Muscle layer of duodenum (tissue), 2 donors: ENCODE results near the gene RAB30.

Source experiments
- H3K27ac ChIP-seq: one replicate; pipeline ENCODE4 v1.7.0; 2013; ENCODE audit warnings: mild to moderate bottlenecking, low read length
- H3K27me3 ChIP-seq: one replicate; pipeline ENCODE4 v1.7.0; 2013; ENCODE audit warnings: low read depth, mild to moderate bottlenecking, control low read depth, low read length
- H3K36me3 ChIP-seq, 2 donors: one replicate each; pipeline ENCODE4 v1.7.0; 2013; ENCODE audit warnings: low read length in 2 of 2, control low read depth in 1 of 2, mild to moderate bottlenecking in 1 of 2; ENCODE audit not compliant: insufficient read depth in 2 of 2, control insufficient read depth in 1 of 2
- H3K4me1 ChIP-seq, 2 donors: one replicate each; pipeline ENCODE4 v1.7.0; 2013; ENCODE audit warnings: low read length in 2 of 2, mild to moderate bottlenecking in 2 of 2, control low read depth in 1 of 2, moderate library complexity in 1 of 2; ENCODE audit not compliant: insufficient read depth in 2 of 2, control insufficient read depth in 1 of 2
- H3K4me3 ChIP-seq, 2 donors: one replicate each; pipeline ENCODE4 v1.7.0; 2013; ENCODE audit warnings: low read length in 2 of 2, low read depth in 1 of 2, mild to moderate bottlenecking in 1 of 2
- H3K9me3 ChIP-seq, 2 donors: one replicate each; pipeline ENCODE4 v1.7.0; 2013; ENCODE audit warnings: low read length in 2 of 2, control low read depth in 1 of 2, mild to moderate bottlenecking in 1 of 2; ENCODE audit not compliant: control insufficient read depth in 1 of 2
- donor health status: healthy.

Gene RAB30

DNA sequence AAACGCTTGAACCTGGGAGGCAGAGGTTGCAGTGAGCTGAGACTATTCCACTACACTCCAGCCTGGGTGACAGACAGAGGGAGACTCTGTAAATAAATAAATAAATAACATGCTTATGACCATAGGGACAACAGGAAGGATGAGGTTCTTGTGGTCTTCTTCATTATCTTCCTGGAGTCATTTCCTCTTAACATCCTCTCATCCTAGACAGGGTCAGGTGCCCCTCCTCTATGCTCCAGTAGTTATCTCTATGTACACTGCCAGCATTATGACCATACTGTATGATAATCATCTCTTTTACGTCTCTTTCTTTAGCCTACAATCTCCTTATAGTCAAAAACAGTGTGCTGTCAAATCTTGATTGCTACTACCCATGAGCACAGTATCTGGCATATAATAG is 17.7 kb downstream of the RAB30 start:
- Histone ChIP-seq H3K36me3 (no peaks in the 10 kb centered on the region), H3K27ac (no peak overlapping the region), H3K4me3 (no peak overlapping the region), H3K27me3 (no peaks in the 10 kb centered on the region), H3K4me1 (peaks cover 5 to 13% of the 10 kb centered on the region in 2 donors), H3K9me3 (no peaks in the 10 kb centered on the region)

DNA sequence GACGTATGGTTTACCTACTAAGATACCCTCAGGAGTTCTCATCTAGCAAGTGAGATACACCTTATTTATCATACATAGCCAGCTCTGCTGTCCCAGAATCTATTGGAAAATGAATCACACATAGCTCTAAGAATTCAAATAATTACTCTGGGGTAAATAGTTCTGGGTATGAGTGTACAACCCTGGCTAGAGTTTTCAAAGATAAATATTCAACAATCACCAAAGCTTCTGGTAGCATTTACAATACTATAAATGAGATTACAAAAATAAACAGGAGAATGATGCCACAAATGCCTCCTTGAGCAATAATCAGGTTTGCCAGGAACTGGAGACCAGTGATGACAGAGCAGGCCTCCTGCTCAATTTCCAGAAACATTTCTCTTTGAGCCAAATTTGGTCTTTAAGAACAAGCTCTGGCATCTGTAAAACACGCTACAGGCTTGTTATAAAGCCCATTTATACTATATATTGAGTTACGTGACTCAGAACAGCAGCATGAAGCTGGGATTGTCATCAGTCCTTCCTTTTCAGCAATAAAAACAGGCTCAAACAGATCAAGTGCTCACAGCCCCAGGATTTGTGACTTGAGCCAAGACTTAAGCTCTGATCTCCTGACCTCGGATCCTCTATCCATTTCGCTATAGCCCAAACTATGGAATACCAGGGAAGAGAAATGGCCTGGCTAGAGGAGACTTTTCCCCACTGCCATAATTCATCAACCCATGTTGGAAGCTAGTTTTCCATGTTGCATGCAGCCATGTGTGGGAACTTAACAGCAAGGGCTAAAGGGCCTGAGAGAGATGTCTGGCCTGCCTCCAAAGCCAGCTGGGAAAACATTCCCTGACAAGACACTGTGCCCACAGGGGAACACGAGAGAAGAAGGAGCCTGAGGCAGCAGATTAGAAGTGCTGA is 19.7 kb downstream of the RAB30 start:
- Histone ChIP-seq H3K36me3 (no peaks in the 10 kb centered on the region), H3K9me3 (no peaks in the 10 kb centered on the region), H3K4me3 (no peak overlapping the region), H3K27me3 (no peaks in the 10 kb centered on the region), H3K27ac (peak overlapping the region; percentile 90), H3K4me1 (peaks cover 5 to 16% of the 10 kb centered on the region in 2 donors)

DNA sequence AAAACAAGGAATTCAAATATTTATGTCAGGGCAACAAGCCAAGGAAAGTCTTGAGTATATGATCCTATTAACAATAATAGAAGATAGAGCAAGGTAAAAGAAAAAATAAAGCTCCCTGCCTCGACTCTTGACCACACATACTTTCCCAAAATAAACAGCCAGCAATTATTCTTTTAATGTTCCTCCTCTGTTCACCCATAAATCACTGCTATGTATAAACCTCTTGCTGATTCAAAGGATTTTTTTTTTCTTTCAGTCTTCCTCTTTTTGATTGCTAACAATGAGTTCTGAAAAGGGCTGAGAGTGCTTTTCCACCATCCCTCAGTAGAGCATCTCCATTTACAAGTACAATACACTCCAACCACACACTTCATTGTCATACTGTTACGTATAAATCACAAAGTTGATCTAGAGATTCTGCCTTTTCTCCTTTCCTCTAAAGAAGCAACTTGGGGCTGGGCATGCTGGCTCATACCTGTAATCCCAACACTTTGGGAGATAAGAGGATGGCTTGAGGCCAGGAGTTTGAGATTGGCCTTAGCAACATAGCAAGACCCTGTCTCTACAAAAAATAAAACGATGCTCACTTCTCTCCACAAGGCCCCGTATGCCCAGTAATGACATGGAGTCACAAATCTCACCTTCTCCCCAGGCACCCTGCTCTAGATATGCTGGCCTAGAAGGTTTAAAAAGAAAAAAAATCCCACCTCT is 24.0 kb downstream of the RAB30 start:
- Histone ChIP-seq H3K27me3 (no peaks in the 10 kb centered on the region), H3K4me1 (peaks cover 5 to 15% of the 10 kb centered on the region in 2 donors), H3K36me3 (no peaks in the 10 kb centered on the region), H3K9me3 (no peaks in the 10 kb centered on the region), H3K27ac (no peak overlapping the region), H3K4me3 (no peak overlapping the region)

DNA sequence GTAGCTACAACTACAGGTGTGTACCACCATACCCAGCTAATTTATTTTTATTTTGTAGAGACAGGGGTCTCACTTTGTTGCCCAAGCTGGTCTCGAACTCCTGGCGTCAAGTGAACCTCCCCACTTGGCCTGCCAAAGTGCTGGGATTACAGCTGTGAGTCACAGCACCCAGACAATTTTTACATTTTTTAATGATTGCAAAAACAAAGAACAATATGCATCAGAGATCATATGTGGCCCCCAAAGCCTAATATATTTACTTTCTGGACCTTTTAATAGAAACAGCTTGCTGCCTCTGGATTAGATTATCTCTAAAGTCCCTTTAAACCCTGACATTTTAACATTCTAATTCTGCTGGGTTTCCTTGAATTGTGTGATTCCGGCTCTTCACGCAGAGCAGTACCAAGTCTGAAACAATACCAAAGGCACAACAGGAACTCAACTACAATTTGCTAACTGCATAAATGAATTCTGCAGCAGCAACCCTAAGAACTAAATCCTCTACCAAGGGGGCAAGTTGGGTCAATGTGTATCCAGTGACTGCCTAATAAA is 25.0 kb downstream of the RAB30 start:
- H3K4me3 ChIP-seq = no peak overlapping the region
- H3K4me1 ChIP-seq = peaks cover 0 to 6% of the 10 kb centered on the region in 2 donors
- H3K27me3 ChIP-seq = no peaks in the 10 kb centered on the region
- no peaks in the 10 kb centered on the region for H3K36me3 ChIP-seq
- H3K9me3 ChIP-seq = no peaks in the 10 kb centered on the region
- peak overlapping the region; percentile 3 for H3K27ac ChIP-seq

DNA sequence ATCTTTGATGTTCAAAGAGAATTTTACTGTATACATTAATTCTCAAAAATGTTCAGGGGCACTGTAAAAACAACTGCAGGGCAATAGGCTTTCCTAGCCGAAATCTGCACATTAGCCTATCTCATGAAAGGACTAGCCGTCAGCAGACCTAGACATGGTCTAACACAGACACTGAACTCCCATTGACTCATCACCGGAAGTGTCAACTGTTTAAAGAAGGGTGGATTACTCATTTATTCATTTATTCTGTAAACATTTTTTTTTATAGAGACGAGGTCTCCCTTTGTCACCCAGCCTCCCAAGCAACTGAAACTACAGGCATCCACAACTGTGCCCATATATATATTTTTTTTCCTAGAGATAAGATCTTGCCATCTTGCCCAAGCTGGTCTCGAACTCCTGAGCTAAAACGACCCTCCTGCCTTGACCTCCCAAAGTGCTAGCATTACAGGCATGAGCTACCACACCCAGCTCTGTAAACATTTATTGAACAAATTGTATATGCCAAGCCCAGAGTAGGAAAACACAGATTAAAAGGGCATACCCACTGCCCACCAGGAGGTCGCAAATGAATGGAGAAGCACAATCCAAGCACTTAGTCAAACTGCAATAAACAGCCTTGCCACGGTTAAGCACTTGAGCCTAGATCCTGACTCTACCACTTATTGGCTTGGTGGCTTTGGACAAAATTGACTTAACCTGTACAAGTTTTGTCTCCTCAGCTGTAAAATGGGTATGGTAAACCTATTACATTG is 26.6 kb downstream of the RAB30 start:
- Histone ChIP-seq H3K9me3 (no peaks in the 10 kb centered on the region), H3K27ac (peak overlapping the region; percentile 10), H3K4me3 (no peak overlapping the region), H3K27me3 (no peaks in the 10 kb centered on the region), H3K36me3 (no peaks in the 10 kb centered on the region), H3K4me1 (peaks cover 0 to 6% of the 10 kb centered on the region in 2 donors)

DNA sequence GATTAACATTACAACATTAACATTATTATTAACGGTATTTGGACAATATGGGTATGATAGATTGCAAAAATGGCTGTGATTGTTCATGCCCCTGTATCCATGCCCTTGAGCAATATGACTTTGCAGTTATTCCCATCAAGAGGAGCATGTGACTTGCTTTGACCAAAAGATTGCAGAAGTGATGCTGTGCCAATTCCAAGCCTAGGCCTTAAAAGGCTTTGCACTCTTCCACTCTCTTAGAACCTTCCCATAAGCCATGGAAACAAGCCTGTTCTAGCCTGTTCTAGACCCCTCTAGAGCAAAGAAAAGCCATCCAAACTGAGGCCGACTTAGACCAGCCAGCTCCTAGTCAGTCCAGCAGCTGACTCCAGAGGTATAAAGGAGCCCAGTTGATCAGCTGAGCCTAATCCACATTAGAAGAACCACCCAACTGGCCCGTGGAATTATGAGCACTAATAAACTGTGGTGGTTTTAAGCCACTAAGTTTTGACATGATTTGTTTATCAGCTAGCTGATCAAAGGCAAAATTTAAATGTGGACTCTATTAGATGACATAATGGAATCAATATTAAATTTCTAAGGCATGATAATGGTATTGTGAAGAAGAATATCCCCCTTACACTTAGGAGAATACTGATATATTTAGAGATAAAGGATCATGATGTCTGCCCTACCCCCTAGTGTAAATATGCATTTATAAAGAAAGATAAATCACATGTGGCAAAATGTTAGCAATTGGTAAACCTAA is 28.6 kb downstream of the RAB30 start:
- H3K27me3 ChIP-seq = no peaks in the 10 kb centered on the region
- H3K9me3 ChIP-seq = no peaks in the 10 kb centered on the region
- no peak overlapping the region for H3K27ac ChIP-seq
- peaks cover 0 to 3% of the 10 kb centered on the region in 2 donors for H3K4me1 ChIP-seq
- H3K36me3 ChIP-seq = no peaks in the 10 kb centered on the region
- H3K4me3 ChIP-seq = no peak overlapping the region

DNA sequence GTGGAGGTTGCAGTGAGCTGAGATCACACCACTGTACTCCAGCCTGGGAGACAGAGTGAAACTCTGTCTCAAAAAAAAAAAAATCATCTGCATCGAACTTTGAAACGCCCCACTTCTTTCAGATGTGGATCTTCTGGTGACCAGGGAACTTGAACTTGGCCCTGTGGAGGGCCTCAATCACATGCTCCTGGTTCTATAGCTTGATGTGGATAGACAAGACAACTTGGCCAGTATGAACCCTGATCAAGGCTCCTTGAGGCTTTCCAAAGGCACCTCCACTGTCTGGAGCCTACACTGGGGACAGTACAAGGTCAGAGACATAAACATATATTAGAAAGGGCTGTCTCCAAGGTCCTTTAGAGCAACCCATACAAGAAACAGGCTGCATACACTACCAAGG is 30.6 kb downstream of the RAB30 start:
- Histone ChIP-seq H3K27me3 (no peaks in the 10 kb centered on the region), H3K9me3 (no peaks in the 10 kb centered on the region), H3K4me1 (no peaks in the 10 kb centered on the region), H3K27ac (no peak overlapping the region), H3K36me3 (no peaks in the 10 kb centered on the region), H3K4me3 (no peak overlapping the region)

DNA sequence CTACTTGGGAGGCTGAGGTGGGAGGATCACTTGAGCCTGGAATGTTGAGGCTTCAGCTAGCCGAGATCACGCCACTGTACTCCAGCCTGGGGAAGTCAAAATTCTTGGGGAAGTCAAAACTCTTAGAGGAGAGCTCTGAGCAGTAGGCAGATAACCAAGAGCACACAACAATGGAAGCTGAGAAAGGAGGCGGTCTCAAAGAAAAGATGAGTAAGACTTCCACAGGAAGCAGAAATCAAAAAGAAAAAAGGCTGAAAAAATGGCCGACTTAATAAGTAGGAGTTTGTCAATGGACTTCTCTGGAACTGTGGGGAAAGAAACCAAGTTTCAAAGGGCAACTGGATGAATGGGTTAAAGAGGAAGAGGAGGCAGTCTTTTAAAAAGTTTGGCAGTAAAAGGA is 32.1 kb downstream of the RAB30 start:
- Histone ChIP-seq H3K27ac (no peak overlapping the region), H3K4me3 (no peak overlapping the region), H3K27me3 (no peaks in the 10 kb centered on the region), H3K36me3 (no peaks in the 10 kb centered on the region), H3K4me1 (peaks cover 8 to 11% of the 10 kb centered on the region in 2 donors), H3K9me3 (no peaks in the 10 kb centered on the region)

DNA sequence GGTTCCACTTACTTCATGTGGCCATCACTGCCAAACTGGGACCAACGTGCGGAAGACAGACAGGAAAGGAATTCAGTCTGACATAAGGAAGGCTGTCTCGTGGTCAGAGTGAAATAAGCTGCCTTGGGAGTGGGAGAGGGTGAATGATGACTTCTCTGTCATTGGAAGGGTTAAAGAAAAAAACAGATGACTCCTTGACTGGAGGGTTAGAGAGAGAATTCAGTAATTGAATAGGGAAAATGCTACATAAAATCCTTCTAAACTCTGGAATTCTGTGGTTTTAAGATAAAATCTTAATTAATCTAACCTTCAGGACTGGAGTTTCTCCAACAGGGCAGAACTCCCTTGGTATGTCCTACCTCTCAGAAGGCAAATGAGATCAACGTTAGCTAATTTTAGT is 33.8 kb downstream of the RAB30 start:
- H3K9me3 ChIP-seq = no peaks in the 10 kb centered on the region
- no peaks in the 10 kb centered on the region for H3K36me3 ChIP-seq
- no peaks in the 10 kb centered on the region for H3K27me3 ChIP-seq
- peaks cover 19 to 27% of the 10 kb centered on the region in 2 donors for H3K4me1 ChIP-seq
- no peak overlapping the region for H3K27ac ChIP-seq
- H3K4me3 ChIP-seq = no peak overlapping the region

DNA sequence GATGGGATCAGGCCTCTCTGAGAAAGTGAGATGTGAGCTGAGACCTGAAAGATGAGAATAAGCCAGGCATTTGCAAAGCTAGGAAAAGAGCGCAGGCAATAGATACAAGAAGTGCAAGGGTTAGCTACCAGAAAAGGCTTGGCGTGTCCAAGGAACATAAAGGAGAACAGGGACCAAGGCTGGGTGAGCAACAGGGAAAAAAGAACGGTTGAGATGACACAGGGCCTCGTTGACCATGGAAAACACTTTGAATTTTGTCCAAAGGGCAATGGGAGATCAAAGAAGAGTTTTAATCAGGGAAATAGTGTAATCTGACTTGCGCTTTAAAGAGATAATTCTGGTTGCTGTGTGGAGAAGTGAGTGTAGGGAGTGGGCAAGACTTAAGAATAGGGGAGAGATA is 35.0 kb downstream of the RAB30 start:
- Histone ChIP-seq H3K9me3 (no peaks in the 10 kb centered on the region), H3K27ac (no peak overlapping the region), H3K36me3 (no peaks in the 10 kb centered on the region), H3K4me3 (no peak overlapping the region), H3K27me3 (no peaks in the 10 kb centered on the region), H3K4me1 (peaks cover 19 to 34% of the 10 kb centered on the region in 2 donors)
